Measurements from ENCODE around the gene PCSK4. TPM values are rescaled to one million over a fixed set of nuclear protein-coding genes. Genes with fewer than 3 reads are reported as not detected.

Gene PCSK4
- polyA plus RNA-seq, 2 of the 4 experiments (the other 2 are of a cell fraction) = 0.76 to 2.1 TPM

DNA sequence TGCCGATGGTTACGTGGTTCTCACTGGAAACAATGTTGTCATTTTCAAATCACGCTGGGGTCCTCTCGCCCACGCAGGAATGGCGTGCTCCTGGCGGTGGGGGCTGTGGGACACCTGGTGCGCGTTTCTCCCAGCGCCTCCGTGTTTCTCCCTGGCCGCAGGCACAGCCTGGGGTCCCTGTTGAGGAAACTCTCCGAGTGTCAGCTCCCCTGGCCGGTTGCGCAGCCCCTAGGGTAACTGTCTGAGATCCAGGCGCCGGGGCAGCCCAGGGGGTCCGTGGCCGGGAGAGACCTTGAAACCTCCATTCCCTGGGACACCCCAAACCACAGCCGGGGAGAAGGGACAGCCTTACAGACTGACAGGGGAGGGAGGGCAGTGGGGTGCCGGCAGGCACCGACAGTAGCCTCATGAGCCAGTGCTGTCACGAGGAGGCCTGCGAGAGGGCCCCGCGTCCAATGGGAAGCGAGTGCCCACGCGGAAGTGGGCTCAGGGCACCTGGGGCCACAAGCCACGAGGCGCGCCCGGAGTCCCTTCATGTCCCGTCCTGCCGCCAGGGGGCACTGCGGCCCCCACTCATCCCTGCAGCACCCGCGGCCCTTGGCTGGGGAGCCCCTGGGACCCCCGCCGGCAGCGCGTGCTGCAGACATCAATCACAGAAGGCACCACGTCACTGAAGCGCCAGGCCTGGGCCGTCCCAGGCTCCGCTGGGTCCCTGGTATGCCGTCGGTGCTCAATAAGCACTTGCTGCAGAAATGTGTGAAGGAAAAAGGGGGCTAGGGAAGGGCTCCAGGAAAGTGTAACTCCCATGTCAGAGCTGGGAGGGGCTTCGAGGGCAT lies 13.2 kb upstream of the PCSK4 start:
- peak overlapping the region; percentile 74 to 84 for H3K27ac ChIP-seq
- ATAC-seq = peak; percentile 46 to 64; a peak in 5 of 6 replicates
- H3K4me2 ChIP-seq = peak overlapping the region; percentile 89
- WGBS (ENCODE audit: missing lambda C conversion rate) = 36% methylated on average over 19 of the region's 49 CpGs
- no peaks in the 10 kb centered on the region for H3K9me3 ChIP-seq
- DNase-seq (ENCODE audit: low read depth in 1 of 2, low spot score in 1 of 2) = peak; percentile 25 to 50
- POLR2A ChIA-PET = no interaction called here
- no peak for FAIRE-seq
- CTCF ChIA-PET = interaction anchor here (0.6 to 2.5 kb wide), 9 partner anchors 8 to 321 kb away, joined by 3 to 9 read pairs (median 4); partner anchors contain the start of genes PCSK4 and REEP6
- peaks cover 16% of the 10 kb centered on the region; the same call in 2 of the 3 replicates for H3K4me1 ChIP-seq
- H3K4me3 ChIP-seq = peak overlapping the region; percentile 33
- no peak for TF ChIP-seq HEYL (CRISPR knock-in tag; IDR thresholded peaks at IDR 0.05)
- TF ChIP-seq, protein P1, sequence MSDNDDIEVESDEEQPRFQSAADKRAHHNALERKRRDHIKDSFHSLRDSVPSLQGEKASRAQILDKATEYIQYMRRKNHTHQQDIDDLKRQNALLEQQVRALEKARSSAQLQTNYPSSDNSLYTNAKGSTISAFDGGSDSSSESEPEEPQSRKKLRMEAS (IDR thresholded peaks at IDR 0.05) = peak; percentile 80
- TF ChIP-seq TFCP2L1 (CRISPR knock-in tag; IDR thresholded peaks at IDR 0.05) = no peak
- TF ChIP-seq ZSCAN20 (CRISPR knock-in tag; IDR thresholded peaks at IDR 0.05) = no peak
- TF ChIP-seq BHLHE40 (IDR thresholded peaks at IDR 0.05; ENCODE audit: low read depth, low read length) = no peak
- TF ChIP-seq, protein P2, sequence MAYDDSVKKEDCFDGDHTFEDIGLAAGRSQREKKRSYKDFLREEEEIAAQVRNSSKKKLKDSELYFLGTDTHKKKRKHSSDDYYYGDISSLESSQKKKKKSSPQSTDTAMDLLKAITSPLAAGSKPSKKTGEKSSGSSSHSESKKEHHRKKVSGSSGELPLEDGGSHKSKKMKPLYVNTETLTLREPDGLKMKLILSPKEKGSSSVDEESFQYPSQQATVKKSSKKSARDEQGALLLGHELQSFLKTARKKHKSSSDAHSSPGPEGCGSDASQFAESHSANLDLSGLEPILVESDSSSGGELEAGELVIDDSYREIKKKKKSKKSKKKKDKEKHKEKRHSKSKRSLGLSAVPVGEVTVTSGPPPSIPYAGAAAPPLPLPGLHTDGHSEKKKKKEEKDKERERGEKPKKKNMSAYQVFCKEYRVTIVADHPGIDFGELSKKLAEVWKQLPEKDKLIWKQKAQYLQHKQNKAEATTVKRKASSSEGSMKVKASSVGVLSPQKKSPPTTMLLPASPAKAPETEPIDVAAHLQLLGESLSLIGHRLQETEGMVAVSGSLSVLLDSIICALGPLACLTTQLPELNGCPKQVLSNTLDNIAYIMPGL (CRISPR knock-in tag; IDR thresholded peaks at IDR 0.05; ENCODE audit: borderline replicate concordance) = no peak
- TF ChIP-seq, protein P3, sequence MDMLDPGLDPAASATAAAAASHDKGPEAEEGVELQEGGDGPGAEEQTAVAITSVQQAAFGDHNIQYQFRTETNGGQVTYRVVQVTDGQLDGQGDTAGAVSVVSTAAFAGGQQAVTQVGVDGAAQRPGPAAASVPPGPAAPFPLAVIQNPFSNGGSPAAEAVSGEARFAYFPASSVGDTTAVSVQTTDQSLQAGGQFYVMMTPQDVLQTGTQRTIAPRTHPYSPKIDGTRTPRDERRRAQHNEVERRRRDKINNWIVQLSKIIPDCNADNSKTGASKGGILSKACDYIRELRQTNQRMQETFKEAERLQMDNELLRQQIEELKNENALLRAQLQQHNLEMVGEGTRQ (IDR thresholded peaks at IDR 0.05) = 0 out of 2 replicates have a peak, but pooled peaks have one; percentile 12
- no peak for TF ChIP-seq RFX5 (IDR thresholded peaks at IDR 0.05)
- no peak for TF ChIP-seq SREBF2 (IDR thresholded peaks at IDR 0.05)
- TF ChIP-seq, protein P4, sequence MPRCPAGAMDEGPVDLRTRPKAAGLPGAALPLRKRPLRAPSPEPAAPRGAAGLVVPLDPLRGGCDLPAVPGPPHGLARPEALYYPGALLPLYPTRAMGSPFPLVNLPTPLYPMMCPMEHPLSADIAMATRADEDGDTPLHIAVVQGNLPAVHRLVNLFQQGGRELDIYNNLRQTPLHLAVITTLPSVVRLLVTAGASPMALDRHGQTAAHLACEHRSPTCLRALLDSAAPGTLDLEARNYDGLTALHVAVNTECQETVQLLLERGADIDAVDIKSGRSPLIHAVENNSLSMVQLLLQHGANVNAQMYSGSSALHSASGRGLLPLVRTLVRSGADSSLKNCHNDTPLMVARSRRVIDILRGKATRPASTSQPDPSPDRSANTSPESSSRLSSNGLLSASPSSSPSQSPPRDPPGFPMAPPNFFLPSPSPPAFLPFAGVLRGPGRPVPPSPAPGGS (IDR thresholded peaks at IDR 0.05) = no peak
- TF ChIP-seq HDAC2 (IDR thresholded peaks at IDR 0.05) = no peak
- TF ChIP-seq, protein P5, sequence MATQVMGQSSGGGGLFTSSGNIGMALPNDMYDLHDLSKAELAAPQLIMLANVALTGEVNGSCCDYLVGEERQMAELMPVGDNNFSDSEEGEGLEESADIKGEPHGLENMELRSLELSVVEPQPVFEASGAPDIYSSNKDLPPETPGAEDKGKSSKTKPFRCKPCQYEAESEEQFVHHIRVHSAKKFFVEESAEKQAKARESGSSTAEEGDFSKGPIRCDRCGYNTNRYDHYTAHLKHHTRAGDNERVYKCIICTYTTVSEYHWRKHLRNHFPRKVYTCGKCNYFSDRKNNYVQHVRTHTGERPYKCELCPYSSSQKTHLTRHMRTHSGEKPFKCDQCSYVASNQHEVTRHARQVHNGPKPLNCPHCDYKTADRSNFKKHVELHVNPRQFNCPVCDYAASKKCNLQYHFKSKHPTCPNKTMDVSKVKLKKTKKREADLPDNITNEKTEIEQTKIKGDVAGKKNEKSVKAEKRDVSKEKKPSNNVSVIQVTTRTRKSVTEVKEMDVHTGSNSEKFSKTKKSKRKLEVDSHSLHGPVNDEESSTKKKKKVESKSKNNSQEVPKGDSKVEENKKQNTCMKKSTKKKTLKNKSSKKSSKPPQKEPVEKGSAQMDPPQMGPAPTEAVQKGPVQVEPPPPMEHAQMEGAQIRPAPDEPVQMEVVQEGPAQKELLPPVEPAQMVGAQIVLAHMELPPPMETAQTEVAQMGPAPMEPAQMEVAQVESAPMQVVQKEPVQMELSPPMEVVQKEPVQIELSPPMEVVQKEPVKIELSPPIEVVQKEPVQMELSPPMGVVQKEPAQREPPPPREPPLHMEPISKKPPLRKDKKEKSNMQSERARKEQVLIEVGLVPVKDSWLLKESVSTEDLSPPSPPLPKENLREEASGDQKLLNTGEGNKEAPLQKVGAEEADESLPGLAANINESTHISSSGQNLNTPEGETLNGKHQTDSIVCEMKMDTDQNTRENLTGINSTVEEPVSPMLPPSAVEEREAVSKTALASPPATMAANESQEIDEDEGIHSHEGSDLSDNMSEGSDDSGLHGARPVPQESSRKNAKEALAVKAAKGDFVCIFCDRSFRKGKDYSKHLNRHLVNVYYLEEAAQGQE (IDR thresholded peaks at IDR 0.05) = no peak
- TF ChIP-seq JUN (IDR thresholded peaks at IDR 0.05) = no peak
- no peak for TF ChIP-seq NR3C1 (IDR thresholded peaks at IDR 0.05)
- TF ChIP-seq, protein P6, sequence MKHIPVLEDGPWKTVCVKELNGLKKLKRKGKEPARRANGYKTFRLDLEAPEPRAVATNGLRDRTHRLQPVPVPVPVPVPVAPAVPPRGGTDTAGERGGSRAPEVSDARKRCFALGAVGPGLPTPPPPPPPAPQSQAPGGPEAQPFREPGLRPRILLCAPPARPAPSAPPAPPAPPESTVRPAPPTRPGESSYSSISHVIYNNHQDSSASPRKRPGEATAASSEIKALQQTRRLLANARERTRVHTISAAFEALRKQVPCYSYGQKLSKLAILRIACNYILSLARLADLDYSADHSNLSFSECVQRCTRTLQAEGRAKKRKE (CRISPR knock-in tag; IDR thresholded peaks at IDR 0.05; ENCODE audit: low read depth) = no peak
- no peak for TF ChIP-seq ZNF302 (CRISPR knock-in tag; IDR thresholded peaks at IDR 0.05)
- no peak for TF ChIP-seq PHF8 (IDR thresholded peaks at IDR 0.05; ENCODE audit: borderline replicate concordance, low read depth)
- TF ChIP-seq CHD2 (IDR thresholded peaks at IDR 0.05; ENCODE audit: low read length, partially characterized antibody) = no peak
- TF ChIP-seq KDM1A (IDR thresholded peaks at IDR 0.05; ENCODE audit: low read depth) = no peak
- TF ChIP-seq ESRRA (IDR thresholded peaks at IDR 0.05; ENCODE audit: borderline replicate concordance, low read length) = no peak
- TF ChIP-seq MYC (IDR thresholded peaks at IDR 0.05; ENCODE audit: borderline replicate concordance, low read length) = peak; percentile 62; the same call in 1 of the 2 replicates
- TF ChIP-seq MAFK (IDR thresholded peaks at IDR 0.05; ENCODE audit: partially characterized antibody) = no peak
- no peak for TF ChIP-seq ZC3H11A (IDR thresholded peaks at IDR 0.05)
- TF ChIP-seq RARB (CRISPR knock-in tag; IDR thresholded peaks at IDR 0.05) = no peak
- no peak for TF ChIP-seq RAD21 (conservative IDR thresholded peaks at IDR 0.05 in 1 of 2, IDR thresholded peaks at IDR 0.05 in 1 of 2)
- TF ChIP-seq, protein P7, sequence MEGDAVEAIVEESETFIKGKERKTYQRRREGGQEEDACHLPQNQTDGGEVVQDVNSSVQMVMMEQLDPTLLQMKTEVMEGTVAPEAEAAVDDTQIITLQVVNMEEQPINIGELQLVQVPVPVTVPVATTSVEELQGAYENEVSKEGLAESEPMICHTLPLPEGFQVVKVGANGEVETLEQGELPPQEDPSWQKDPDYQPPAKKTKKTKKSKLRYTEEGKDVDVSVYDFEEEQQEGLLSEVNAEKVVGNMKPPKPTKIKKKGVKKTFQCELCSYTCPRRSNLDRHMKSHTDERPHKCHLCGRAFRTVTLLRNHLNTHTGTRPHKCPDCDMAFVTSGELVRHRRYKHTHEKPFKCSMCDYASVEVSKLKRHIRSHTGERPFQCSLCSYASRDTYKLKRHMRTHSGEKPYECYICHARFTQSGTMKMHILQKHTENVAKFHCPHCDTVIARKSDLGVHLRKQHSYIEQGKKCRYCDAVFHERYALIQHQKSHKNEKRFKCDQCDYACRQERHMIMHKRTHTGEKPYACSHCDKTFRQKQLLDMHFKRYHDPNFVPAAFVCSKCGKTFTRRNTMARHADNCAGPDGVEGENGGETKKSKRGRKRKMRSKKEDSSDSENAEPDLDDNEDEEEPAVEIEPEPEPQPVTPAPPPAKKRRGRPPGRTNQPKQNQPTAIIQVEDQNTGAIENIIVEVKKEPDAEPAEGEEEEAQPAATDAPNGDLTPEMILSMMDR (IDR thresholded peaks at IDR 0.05) = peak; percentile 72
- TF ChIP-seq CHD4 (IDR thresholded peaks at IDR 0.05; ENCODE audit: borderline replicate concordance) = no peak
- TF ChIP-seq, protein P8, sequence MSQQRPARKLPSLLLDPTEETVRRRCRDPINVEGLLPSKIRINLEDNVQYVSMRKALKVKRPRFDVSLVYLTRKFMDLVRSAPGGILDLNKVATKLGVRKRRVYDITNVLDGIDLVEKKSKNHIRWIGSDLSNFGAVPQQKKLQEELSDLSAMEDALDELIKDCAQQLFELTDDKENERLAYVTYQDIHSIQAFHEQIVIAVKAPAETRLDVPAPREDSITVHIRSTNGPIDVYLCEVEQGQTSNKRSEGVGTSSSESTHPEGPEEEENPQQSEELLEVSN (IDR thresholded peaks at IDR 0.05; ENCODE audit: borderline replicate concordance, low read depth) = peak; percentile 68

Data from A549 (cell line).